ENCODE data around the gene PCDHA10.
"Not testable (repeated sequence)": the region's sequence is repeated elsewhere in the genome, so short reads cannot be mapped to it uniquely, and the experiment has no call there.

The PCDHA10 gene

DNA sequence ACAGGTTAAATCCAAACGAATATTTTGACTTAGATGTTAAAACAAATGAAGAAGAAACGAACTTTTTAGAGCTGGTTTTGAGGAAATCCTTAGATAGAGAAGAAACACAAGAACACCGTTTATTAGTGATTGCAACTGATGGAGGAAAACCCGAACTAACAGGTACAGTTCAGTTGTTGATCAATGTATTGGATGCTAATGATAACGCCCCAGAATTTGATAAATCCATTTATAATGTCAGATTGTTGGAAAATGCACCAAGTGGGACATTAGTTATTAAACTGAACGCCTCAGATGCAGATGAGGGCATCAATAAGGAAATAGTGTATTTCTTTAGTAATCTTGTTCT, 33.4 kb upstream of the PCDHA10 start:
- H3K4me3 ChIP-seq (ENCODE audit: low read depth, low read length) = no peak overlapping the region
- no peak for DNase-seq (ENCODE audit: low read depth)
- TF ChIP-seq CTCF (conservative IDR thresholded peaks at IDR 0.05; ENCODE audit: low read depth, low read length) = no peak

GRCh38 chr5:140822969-140823368, 32.7 kb upstream of the PCDHA10 start:
- not testable (repeated sequence) for DNase-seq (ENCODE audit: low read depth); H3K4me3 ChIP-seq (ENCODE audit: low read depth, low read length)

GRCh38 chr5:140823475-140823874, 32.2 kb upstream of the PCDHA10 start:
- no peak for TF ChIP-seq CTCF (conservative IDR thresholded peaks at IDR 0.05; ENCODE audit: low read depth, low read length)
- no peak overlapping the region for H3K4me3 ChIP-seq (ENCODE audit: low read depth, low read length)
- DNase-seq (ENCODE audit: low read depth) = no peak

DNA sequence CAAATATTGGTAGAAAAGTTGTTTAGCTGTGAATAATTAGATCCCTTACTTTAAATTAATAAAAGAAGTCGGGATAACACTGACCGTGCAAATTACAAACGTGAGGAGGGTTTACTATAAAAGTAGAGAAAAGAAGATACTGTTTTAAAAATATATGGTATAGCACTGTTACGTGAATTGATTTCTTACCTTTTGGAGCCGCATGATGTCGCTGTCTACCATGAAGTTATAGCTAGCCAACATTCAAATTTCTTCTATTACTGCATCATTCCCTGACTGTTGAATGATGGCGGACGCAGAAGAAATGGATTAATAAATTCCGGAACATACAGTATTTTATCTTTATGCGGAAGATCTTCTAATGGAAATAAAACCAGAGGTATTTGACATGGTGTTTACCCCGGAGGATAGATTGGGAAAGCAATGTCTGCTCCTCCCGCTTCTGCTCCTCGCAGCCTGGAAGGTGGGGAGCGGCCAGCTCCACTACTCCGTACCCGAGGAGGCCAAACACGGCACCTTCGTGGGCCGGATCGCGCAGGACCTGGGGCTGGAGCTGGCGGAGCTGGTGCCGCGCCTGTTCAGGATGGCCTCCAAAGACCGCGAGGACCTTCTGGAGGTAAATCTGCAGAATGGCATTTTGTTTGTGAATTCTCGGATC, 27.9 kb upstream of the PCDHA10 start, which contains the start of gene PCDHA6:
Gene PCDHA6, plus strand, starts transcription at position 257 of the 658 bp plus-strand sequence. Its CDS starts 132 bp downstream, at position 389.
- peak; percentile 3 for DNase-seq (ENCODE audit: low read depth)

DNA sequence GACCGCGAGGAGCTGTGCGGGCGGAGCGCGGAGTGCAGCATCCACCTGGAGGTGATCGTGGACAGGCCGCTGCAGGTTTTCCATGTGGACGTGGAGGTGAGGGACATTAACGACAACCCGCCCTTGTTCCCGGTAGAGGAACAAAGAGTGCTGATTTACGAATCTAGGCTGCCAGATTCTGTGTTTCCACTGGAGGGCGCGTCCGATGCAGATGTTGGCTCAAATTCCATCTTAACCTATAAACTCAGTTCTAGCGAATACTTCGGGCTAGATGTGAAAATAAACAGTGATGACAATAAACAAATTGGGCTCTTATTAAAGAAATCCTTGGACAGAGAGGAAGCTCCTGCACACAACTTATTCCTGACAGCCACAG, 27.3 kb upstream of the PCDHA10 start:
- TF ChIP-seq CTCF (conservative IDR thresholded peaks at IDR 0.05; ENCODE audit: low read depth, low read length) = no peak
- no peak overlapping the region for H3K4me3 ChIP-seq (ENCODE audit: low read depth, low read length)
- DNase-seq (ENCODE audit: low read depth) = no peak

More for the DNA sequence above, 27.9 kb upstream of the PCDHA10 start, which contains the start of gene PCDHA6:
- no peak within 1 kb of the TSS for H3K4me3 ChIP-seq (ENCODE audit: low read depth, low read length)
- no peak for TF ChIP-seq CTCF (conservative IDR thresholded peaks at IDR 0.05; ENCODE audit: low read depth, low read length)

- not testable (repeated sequence) for DNase-seq (ENCODE audit: low read depth)
These were observed 25.9 kb upstream of the PCDHA10 start for GRCh38 chr5:140829511-140830501.

DNA sequence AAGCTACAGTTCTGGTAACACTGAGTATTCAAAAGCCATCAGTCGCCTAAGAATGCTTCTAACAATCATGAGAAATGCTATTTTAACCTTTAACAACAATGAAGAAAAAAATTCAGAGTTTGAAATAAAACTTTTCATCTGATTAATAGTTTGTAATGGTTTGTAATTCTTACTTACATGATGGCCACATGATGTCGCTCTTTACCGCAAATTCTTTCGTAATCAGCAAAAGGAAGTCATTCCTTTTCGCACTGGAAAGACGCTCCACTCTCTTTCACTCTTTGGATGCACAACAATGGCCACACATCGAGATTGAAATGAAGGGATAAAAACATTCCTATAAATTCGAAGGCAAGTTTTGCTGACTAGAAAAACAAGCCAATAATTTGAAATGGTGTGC, 21.7 kb upstream of the PCDHA10 start, which contains the start of gene PCDHA7:
Gene PCDHA7, plus strand, starts transcription at position 277 of the 400 bp plus-strand sequence. Its CDS starts 115 bp downstream, at position 392.
- no peak for DNase-seq (ENCODE audit: low read depth)
- no peak for TF ChIP-seq CTCF (conservative IDR thresholded peaks at IDR 0.05; ENCODE audit: low read depth, low read length)
- no peak within 1 kb of the TSS for H3K4me3 ChIP-seq (ENCODE audit: low read depth, low read length)

More at GRCh38 chr5:140829511-140830501, 25.9 kb upstream of the PCDHA10 start:
- not testable (repeated sequence) for H3K4me3 ChIP-seq (ENCODE audit: low read depth, low read length)

- not testable (repeated sequence) for DNase-seq (ENCODE audit: low read depth); H3K4me3 ChIP-seq (ENCODE audit: low read depth, low read length)
These were observed 21.2 kb upstream of the PCDHA10 start for GRCh38 chr5:140834439-140835008.
